ENCODE data around the gene DTD2. TPM values are rescaled to one million over a fixed set of nuclear protein-coding genes. Genes with fewer than 3 reads are reported as not detected.

DTD2 gene
- polyA plus RNA-seq, 3 donors: 6.4 to 16.6 (median 15.0) TPM

- H3K27ac Mint-ChIP-seq: no peak overlapping the region
- Histone ChIP-seq H3K79me2 (ENCODE audit: insufficient read depth, low read length) (no peaks in the 10 kb centered on the region), H3K27ac (ENCODE audit: low read depth in 1 of 2, low read length in 2 of 2) (no peak overlapping the region), H3K4me3 (replicated peaks in 1 of 3; ENCODE audit: low read depth in 2 of 3, low read length in 3 of 3) (no peak overlapping the region), H3K9ac (ENCODE audit: insufficient read depth, low read length, poor library complexity, severe bottlenecking) (no peak overlapping the region), H4K20me1 (ENCODE audit: insufficient read depth, low read length) (no peaks in the 10 kb centered on the region), H3K4me1 (ENCODE audit: control insufficient read depth in 1 of 2, insufficient read depth in 2 of 2, low read length in 2 of 2) (no peaks in the 10 kb centered on the region), H3K4me2 (replicated peaks; ENCODE audit: extremely low read depth, low read length, poor library complexity, severe bottlenecking) (no peak overlapping the region), H2AFZ (ENCODE audit: insufficient read depth, low read depth, low read length, poor library complexity, severe bottlenecking) (no peak overlapping the region), H3K36me3 (replicated peaks in 1 of 2; ENCODE audit: control insufficient read depth in 1 of 2, insufficient read depth in 2 of 2, low read length in 2 of 2) (no peaks in the 10 kb centered on the region), H3K27me3 (ENCODE audit: control insufficient read depth in 2 of 2, insufficient read depth in 2 of 2, low read length in 2 of 2) (no peaks in the 10 kb centered on the region), H3K9me3 (replicated peaks in 1 of 2; ENCODE audit: control insufficient read depth in 1 of 2, insufficient read depth in 1 of 2, low read length in 2 of 2) (no peaks in the 10 kb centered on the region)
- no peaks in the 10 kb centered on the region for H3K36me3 Mint-ChIP-seq
- no peak for TF ChIP-seq CTCF (IDR thresholded peaks at IDR 0.05)
- WGBS (ENCODE audit: insufficient coverage): 76% methylated on average over 2 of the region's 2 CpGs
- peaks cover under 1 to 9% (median 4%) of the 10 kb centered on the region in 3 donors for H3K27me3 Mint-ChIP-seq (ENCODE audit: low read depth in 3 of 3)
- no peak overlapping the region for H3K4me3 Mint-ChIP-seq
- no peaks in the 10 kb centered on the region for H3K4me1 Mint-ChIP-seq
- DNase-seq: peak in 1 of 3 donors; percentile 24
- intact Hi-C loops (cut with micrococcal nuclease): loop anchor here in 1 of 2 donors (10.0 kb wide), 1 partner anchor 753 kb away; no protein-coding TSS in a partner anchor
- H3K9me3 Mint-ChIP-seq: peaks cover 0 to 18% (median 10%) of the 10 kb centered on the region in 7 donors
Measured at GRCh38 chr14:31501870-31502269, 44.6 kb upstream of the DTD2 start.

- WGBS (ENCODE audit: insufficient coverage): 88% methylated on average over 4 of the region's 8 CpGs
- no peak overlapping the region for H3K9ac ChIP-seq (ENCODE audit: insufficient read depth, low read length, poor library complexity, severe bottlenecking)
- no peak for DNase-seq
- no peak overlapping the region for H3K27ac ChIP-seq (ENCODE audit: low read depth in 1 of 2, low read length in 2 of 2)
- H3K4me3 ChIP-seq (replicated peaks in 1 of 3; ENCODE audit: low read depth in 2 of 3, low read length in 3 of 3): no peak overlapping the region
- no peak overlapping the region for H3K27ac Mint-ChIP-seq
- no peaks in the 10 kb centered on the region for H3K79me2 ChIP-seq (ENCODE audit: insufficient read depth, low read length)
- peaks cover 30% of the 10 kb centered on the region for H3K4me1 Mint-ChIP-seq
- H3K9me3 Mint-ChIP-seq: peaks cover 8 to 26% (median 17%) of the 10 kb centered on the region in 7 donors
- intact Hi-C loops (cut with micrococcal nuclease): no loop called here
- peaks cover 0 to 6% of the 10 kb centered on the region in 2 donors for H3K27me3 ChIP-seq (ENCODE audit: control insufficient read depth in 2 of 2, insufficient read depth in 2 of 2, low read length in 2 of 2)
- no peak overlapping the region for H3K4me2 ChIP-seq (replicated peaks; ENCODE audit: extremely low read depth, low read length, poor library complexity, severe bottlenecking)
- no peaks in the 10 kb centered on the region for H3K36me3 ChIP-seq (replicated peaks in 1 of 2; ENCODE audit: control insufficient read depth in 1 of 2, insufficient read depth in 2 of 2, low read length in 2 of 2)
- no peak for TF ChIP-seq CTCF (IDR thresholded peaks at IDR 0.05)
- H4K20me1 ChIP-seq (ENCODE audit: insufficient read depth, low read length): no peaks in the 10 kb centered on the region
- peaks cover 3% of the 10 kb centered on the region in 2 donors for H3K36me3 Mint-ChIP-seq
- H2AFZ ChIP-seq (ENCODE audit: insufficient read depth, low read depth, low read length, poor library complexity, severe bottlenecking): no peak overlapping the region
- H3K27me3 Mint-ChIP-seq (ENCODE audit: low read depth in 3 of 3): peaks cover 7 to 42% (median 30%) of the 10 kb centered on the region in 3 donors
- H3K4me3 Mint-ChIP-seq: peak overlapping the region in 1 of 2 donors; percentile 33
- peaks cover 27 to 32% of the 10 kb centered on the region in 2 donors for H3K4me1 ChIP-seq (ENCODE audit: control insufficient read depth in 1 of 2, insufficient read depth in 2 of 2, low read length in 2 of 2)
- H3K9me3 ChIP-seq (replicated peaks in 1 of 2; ENCODE audit: control insufficient read depth in 1 of 2, insufficient read depth in 1 of 2, low read length in 2 of 2): peaks cover 0 to 3% of the 10 kb centered on the region in 2 donors
Measured at GRCh38 chr14:31492759-31493498, 35.6 kb upstream of the DTD2 start.
